Sigmoid colon (tissue), 4 donors: ENCODE data around the gene NUMA1.

Experiments
- CTCF ChIP-seq, 4 experiments: fragments of 450-650 bp in 3 of 4; fragments of 200-600 bp in 1 of 4; IDR thresholded peaks; one replicate each; pipeline ENCODE4 v1.5.1; 2016 to 2019; ENCODE audit warnings: antibody characterized with exemption in 4 of 4, mild to moderate bottlenecking in 3 of 4, moderate library complexity in 2 of 4
- EP300 ChIP-seq, 4 donors: sonication (generic); formaldehyde crosslinking; IDR thresholded peaks; one replicate each; pipeline ENCODE4 v1.6.1; 2017; ENCODE audit warnings: antibody characterized with exemption in 4 of 4
- POLR2A ChIP-seq, 2 donors: fragments of 450-650 bp; IDR thresholded peaks; one replicate each; pipeline ENCODE4 v1.6.1; 2016; ENCODE audit warnings: antibody characterized with exemption in 2 of 2, mild to moderate bottlenecking in 2 of 2, moderate library complexity in 2 of 2
- POLR2AphosphoS5 ChIP-seq, 4 donors: sonication (generic); formaldehyde crosslinking; IDR thresholded peaks; one replicate each; pipeline ENCODE4 v1.6.1; 2017; ENCODE audit warnings: antibody characterized with exemption in 4 of 4

GRCh38 chr11:72075756-72076155 is 4.6 kb downstream of the NUMA1 start:
- TF ChIP-seq CTCF (IDR thresholded peaks at IDR 0.05) (no peak), POLR2A (IDR thresholded peaks at IDR 0.05) (no peak), EP300 (IDR thresholded peaks at IDR 0.05) (no peak), POLR2AphosphoS5 (IDR thresholded peaks at IDR 0.05) (no peak)
